ENCODE results near the gene FUT1. TPM values are rescaled to one million over a fixed set of nuclear protein-coding genes. Genes with fewer than 3 reads are reported as not detected.

The FUT1 gene
- total and polyA plus RNA-seq, 9 of the 15 experiments (the other 6 are each of a cell fraction or from before 2014, with no cell fraction given) = 2.3 to 18.5 (median 8.8) TPM

GRCh38 chr19:48795055-48795684 is 42.7 kb upstream of the FUT1 start (continued):
- TF ChIP-seq ZBTB40 (IDR thresholded peaks at IDR 0.05) = peak; percentile 76
- no peak for TF ChIP-seq ZBTB40 (CRISPR knock-in tag; IDR thresholded peaks at IDR 0.05)
- 0 out of 2 replicates have a peak, but pooled peaks have one; percentile 16 for TF ChIP-seq DNMT1 (IDR thresholded peaks at IDR 0.05)
- TF ChIP-seq SUPT5H (IDR thresholded peaks at IDR 0.05) = peak; percentile 65
- TF ChIP-seq SAFB2 (IDR thresholded peaks at IDR 0.05; ENCODE audit: borderline replicate concordance, low read depth, low read length, severe bottlenecking) = no peak
- no peak for TF ChIP-seq PML (IDR thresholded peaks at IDR 0.05; ENCODE audit: low read length)
- TF ChIP-seq ZNF444 (CRISPR knock-in tag; IDR thresholded peaks at IDR 0.05) = no peak
- peak; percentile 68 for TF ChIP-seq CBFB (CRISPR knock-in tag; IDR thresholded peaks at IDR 0.05)
- peak; percentile 94 for TF ChIP-seq ELF1 (tag; IDR thresholded peaks at IDR 0.05)
- TF ChIP-seq TAF15 (IDR thresholded peaks at IDR 0.05; ENCODE audit: low read depth, low read length) = no peak
- peak in 2 of 3 experiments; percentile 77 to 85 for TF ChIP-seq YY1 (IDR thresholded peaks at IDR 0.05; ENCODE audit: borderline replicate concordance in 1 of 3, control insufficient read depth in 1 of 3, extremely low read depth in 1 of 3, insufficient read depth in 3 of 3, insufficient read length in 1 of 3, insufficient replicate concordance in 2 of 3, low read depth in 1 of 3, low read length in 2 of 3)
- 0 out of 2 replicates have a peak, but pooled peaks have one; percentile 68 for TF ChIP-seq HDGF (IDR thresholded peaks at IDR 0.05)
- no peak for TF ChIP-seq TRIM24 (IDR thresholded peaks at IDR 0.05)
- TF ChIP-seq TOE1 (IDR thresholded peaks at IDR 0.05; ENCODE audit: borderline replicate concordance) = peak; percentile 66; the same call in 1 of the 2 replicates
- TF ChIP-seq TOE1 (CRISPR knock-in tag; IDR thresholded peaks at IDR 0.05; ENCODE audit: borderline replicate concordance, low read depth) = peak; percentile 64; the same call in 1 of the 2 replicates
- TF ChIP-seq MECOM (CRISPR knock-in tag; IDR thresholded peaks at IDR 0.05) = 0 out of 2 replicates have a peak, but pooled peaks have one; percentile 59
- no peak for TF ChIP-seq U2AF2 (optimal IDR thresholded peaks at IDR 0.05; ENCODE audit: low read depth, low read length)
- TF ChIP-seq RBM17 (IDR thresholded peaks at IDR 0.05; ENCODE audit: borderline replicate concordance, low read depth, low read length) = no peak
- TF ChIP-seq ATF3 (IDR thresholded peaks at IDR 0.05) = peak; percentile 90
- peak; percentile 83 for TF ChIP-seq ATF3 (CRISPR knock-in tag; conservative IDR thresholded peaks at IDR 0.05)

Measured in K562 (cell line).